GM21717 (cell line): ENCODE measurements around the gene TRPV5.

ENCODE experiments used
- ATAC-seq: cut with Tn5 transposase; IDR thresholded peaks from one replicate; pipeline ENCODE4 v1.9.1; 2021; ENCODE audit warnings: mild to moderate bottlenecking, moderate library complexity; ENCODE audit not compliant: unreplicated experiment

Gene TRPV5

DNA sequence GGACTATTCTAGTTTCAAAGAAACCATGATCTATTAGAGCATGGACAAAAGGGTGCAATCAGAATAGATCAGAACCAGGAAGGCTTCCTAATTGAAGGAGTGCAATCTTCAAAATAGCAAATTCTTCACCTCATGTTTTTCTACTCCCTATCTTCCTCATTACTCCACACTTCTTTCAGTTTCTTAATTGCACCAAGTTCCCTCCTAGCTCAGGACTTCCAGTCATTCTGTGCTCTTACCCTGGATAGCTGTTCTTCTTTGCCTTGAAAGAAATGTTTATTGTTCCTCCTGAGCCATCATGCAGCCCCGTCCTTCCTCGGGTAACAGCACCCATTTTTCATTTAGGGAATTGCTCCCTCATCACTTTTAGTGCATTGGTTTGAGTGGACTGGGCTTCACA lies 23.1 kb downstream of the TRPV5 start:
- no peak for ATAC-seq

DNA sequence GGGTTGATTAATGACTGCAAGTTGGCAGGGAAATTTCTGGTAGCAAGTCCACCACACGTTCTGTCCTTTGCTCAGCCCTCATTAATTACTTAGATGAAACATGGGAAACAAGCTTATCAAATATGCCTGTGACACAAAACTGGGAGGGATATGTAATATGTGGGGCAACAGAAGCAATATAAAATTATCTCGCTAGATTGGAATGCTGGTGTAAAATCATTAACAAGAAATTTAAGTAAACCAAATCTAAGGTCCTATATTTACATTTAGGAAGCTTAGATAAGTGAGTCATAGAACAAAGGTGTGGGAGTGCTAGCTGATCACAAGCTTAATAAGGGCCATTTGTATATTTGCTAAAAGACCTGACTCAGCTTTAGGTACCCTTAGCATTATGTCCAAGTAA lies 23.5 kb downstream of the TRPV5 start:
- no peak for ATAC-seq

DNA sequence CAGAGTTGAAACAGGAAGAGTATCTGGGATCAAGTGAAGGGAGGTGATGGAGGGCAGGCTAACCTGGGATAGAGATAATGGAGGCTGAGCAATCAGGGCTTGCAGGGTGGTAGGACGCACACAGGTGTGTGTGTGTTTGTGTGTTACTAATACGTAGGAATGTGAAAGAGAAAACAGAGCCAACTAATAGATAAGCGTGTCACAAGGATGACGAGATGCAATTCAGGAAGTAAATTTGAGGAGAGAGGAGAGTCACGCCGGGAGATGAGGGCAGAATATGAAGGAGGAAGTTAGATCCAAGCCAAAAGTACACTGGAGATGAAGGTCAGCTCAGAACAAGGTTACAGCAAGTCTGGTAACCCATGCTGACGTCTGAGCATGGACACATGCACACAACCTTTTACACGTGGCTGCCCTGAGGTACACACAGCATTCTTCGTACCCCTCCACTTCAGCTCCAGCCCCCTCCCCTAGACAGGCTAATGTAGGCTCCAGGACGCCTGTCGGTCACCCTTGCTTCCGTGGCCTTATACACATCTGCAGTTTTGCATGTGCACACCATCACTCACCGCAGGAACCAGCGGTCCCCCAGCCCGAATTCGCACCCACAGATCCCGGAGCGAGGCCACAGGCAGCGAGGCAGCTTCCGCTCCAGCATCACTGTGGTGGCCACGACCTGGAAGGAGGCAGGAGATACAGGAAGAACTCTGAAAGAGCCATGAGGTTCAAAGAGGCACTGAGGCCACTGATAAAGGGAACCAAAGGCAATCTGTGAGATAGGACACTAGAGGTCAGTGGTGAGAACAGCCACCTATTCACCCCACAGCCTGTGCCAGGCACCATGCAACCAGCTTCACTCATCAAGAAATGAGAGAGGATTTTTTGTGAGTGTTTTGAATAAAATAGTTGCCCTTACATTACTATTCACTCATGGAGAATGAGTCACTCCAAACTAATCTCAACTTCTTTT lies 24.3 kb downstream of the TRPV5 start:
- no peak for ATAC-seq

DNA sequence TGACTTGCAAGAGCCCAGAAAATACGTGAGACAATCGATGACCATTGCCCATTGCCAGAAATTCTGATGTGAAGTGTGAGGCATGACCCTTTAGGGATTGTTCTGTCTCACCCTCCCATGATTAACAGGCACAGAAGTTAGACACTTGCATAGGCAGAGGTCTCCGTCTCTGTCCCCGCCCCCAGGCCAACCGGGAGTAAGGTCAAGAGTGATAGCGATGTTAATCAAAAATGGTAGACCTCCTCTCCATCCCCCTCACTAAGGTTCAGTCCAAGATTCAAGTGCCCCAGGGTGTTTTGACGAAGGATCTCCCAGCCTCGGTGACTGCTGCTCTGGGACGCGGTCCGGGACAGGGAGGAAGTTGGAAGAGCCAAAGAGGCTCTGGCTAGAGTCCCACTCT lies 25.3 kb downstream of the TRPV5 start:
- no peak for ATAC-seq

DNA sequence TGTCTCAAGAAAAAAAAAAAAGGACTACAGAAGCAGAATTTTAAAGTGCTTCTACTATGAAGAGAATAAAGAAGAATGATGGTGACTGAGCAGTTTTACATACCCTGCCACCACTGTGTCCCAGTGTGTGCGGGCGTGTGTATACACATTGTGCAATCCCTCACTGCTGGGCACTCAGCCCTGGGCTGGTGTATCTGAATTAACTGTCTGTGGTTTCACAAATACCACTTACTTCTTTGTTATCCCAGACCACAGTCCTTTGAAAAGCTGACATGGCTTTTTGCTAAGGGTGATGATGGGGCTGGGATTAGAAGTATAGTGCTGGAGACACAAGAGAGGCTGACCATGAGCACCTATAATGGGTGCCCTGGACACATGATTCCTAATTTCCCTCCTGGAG lies 26.9 kb downstream of the TRPV5 start:
- no peak for ATAC-seq

DNA sequence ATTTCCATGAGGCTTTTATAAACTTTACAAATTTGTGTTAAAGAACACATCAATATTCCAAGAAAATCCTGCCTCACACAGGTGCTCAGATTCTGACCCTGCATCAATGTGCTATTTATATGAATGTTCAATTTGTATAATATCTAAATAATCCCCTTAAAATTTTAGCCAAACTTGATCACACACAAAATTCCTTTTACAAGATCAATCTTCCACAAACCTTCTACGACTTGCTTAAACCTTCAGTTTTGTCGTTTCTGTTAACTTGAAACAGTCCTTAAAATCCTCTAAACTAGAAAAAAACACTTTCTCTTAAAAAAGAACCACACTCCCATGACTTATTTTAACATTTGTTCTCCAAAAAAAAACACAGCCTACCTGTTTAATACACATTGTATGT lies 27.8 kb downstream of the TRPV5 start:
- ATAC-seq = no peak

DNA sequence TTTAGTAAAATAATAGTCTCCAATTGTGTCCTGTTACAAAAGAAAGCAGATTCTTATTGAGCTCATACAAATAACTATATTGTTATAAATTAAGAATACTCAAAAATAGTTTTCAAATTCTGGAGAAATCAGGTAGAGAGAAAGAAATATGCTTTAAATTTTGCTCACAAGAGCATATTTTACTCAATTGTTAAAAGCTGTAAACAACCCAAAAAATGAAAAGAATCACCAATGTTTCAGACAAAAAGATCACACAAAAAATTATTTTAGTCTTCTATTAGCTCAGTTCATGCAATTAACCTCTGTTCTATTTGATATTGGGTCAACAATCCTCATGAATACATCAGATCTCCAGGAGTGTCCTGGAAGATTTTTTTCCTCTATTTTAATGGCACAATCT lies 29.4 kb downstream of the TRPV5 start:
- no peak for ATAC-seq

DNA sequence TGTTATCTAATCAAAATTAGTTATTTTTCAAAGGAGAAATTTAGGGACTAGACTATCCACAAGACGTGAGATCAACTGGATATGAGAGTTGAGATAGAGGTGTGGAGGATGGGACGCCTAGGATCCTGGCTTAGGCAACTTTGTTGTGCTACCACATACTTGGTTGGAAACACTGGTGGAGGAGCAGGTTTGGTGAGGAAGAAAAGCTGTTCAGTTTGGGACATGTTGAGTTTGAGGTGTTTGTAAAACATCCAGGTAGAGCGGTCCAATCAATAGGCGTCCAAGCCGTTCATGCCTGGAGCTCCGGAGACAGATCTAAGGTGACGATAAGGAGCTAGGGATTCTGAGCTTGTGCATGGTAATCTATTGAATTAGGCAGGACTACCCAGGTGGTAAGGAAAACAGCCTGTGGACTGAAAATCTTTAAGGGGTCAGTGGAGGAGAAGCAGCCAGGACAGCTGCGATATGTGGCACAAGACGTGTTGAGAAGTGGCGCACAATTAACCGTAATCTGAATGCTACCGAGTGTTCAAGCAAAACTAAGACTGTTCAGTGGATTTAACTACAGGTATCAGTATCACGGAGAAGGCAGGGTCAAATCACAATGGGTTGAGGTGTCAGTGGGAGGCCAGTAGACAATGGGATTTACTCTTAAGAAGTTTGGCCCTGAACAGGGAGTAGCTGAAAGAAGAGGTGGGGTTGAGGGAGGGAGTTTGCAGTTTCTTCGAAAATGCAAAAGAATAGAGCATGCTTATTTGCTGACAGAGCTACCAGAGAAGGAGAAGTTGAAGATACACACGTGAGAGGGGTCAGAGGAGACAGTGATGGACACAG lies 31.9 kb downstream of the TRPV5 start:
- ATAC-seq = no peak

DNA sequence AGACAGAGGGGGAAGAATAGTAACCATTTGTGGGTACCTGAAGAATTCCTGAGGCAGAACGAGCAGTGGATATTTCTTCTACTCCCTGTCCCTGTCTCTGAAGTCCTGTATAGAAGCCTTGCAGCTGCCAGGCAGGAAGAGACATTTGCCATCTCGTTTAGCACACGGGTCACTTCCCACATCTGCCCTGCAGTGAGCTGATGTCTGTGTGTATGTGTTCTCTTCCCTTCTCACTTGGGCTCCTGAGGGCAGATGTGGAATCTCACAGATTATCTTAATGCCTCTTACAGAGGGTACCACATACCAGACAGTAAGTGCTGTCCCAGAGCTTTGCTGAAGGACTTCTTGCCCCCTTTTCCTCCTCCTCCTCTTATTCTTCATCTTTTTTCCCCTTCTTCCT lies 33.9 kb downstream of the TRPV5 start:
- ATAC-seq = no peak

DNA sequence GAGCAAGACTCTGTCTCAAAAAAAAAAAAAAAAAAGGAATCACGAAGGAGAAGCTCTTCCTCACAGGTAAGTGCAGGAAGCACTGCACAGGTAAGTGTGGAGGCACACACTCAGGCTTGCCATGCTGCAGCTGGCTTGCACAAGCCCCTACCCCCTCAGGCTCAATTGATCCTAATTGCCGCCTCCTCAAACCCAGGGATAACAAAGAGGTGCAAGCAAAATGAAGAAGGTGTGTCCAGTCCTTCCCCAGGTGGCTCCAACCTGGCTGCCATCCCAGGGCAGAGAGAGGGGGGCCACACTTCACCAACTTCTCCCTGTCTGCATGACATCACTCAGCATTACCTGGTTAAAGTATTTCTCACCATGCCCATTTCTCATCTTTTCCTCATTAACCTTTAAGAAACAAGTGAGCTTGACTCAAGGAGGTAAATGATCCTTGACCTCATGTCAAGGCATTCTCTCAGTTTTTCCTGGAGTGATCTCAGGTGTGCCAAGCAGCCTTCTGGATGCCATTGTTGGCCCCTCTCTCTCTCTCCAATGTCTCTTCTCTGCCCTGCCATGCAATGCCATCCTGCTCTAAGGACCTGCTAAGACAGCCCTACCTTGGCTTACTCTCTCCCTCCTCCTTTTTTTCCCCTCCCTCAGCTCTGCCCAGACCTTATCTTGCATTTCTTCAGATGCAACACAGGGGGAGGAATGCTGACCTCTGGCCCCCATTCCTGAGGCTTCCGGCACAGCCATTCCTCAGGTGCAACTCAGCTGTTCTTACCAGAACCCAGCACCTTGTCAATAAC lies 35.0 kb downstream of the TRPV5 start:
- ATAC-seq = no peak

DNA sequence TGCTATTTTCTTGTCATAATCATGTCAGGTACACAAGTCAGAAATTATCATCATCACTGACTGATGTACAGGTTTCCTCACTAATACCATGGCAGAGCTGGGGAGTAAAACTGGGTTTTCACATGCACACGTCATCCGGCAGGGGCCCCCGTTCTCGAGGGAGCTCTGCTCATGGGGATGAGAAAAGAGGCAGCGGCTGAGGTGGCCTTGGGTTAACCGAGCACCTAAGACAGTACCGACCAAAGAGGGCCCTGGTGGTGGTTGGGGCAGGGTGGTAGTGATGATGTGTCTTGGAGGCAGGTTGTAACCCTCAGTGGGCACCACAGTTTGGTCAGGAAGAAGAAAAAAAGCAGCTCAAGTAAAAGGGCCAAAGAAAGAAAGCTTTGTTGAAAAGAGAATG lies 35.9 kb downstream of the TRPV5 start:
- no peak for ATAC-seq

DNA sequence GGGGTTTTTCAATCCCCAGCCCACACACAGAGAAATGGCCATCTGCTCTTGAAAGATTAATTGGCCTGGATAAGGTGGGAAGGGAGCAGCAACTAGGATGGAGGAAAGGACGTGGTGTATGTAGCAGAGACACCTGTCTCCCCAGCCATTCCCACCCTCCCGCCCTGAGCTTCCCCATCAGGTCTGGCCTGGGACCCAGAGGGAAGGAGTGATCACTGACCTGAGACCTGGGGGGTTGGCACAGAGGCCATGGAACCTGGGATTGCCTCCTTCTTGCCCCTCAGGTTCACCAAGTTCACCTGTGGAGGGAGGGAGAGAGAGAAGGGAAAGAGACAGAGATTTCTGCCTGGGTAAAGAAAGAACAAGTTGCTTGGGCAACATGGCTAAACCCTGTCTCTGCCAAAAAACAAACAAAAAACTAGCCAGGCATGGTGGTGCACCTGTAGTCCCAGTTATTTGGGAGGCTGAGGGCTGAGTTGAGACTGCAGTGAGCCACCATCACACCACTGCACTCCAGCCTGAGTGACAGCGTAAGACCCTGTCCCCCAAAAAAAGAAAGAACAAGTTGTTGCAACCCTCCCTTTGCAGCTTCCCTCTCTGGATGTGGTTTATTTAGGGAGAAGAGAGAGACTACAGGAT lies 36.7 kb downstream of the TRPV5 start:
- no peak for ATAC-seq

DNA sequence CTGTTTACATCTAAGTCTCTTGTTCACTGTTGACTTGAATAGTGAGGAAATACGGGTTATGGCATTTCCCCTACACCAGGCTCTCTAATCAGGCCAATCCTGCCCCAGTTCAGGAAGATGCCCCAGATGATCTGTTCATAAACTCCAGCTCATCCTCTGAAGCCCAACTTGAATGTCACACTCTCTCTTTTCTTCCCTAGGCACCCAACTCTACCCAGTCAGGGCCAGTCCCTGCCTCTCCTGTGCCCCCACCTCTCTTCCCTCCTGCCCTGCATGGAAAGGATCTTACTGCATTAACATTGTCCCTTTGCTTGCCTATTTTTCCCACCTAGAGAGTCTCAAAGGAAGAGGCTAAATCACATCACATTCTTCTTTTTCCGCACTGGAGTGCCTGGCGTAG lies 37.4 kb downstream of the TRPV5 start:
- ATAC-seq = no peak

DNA sequence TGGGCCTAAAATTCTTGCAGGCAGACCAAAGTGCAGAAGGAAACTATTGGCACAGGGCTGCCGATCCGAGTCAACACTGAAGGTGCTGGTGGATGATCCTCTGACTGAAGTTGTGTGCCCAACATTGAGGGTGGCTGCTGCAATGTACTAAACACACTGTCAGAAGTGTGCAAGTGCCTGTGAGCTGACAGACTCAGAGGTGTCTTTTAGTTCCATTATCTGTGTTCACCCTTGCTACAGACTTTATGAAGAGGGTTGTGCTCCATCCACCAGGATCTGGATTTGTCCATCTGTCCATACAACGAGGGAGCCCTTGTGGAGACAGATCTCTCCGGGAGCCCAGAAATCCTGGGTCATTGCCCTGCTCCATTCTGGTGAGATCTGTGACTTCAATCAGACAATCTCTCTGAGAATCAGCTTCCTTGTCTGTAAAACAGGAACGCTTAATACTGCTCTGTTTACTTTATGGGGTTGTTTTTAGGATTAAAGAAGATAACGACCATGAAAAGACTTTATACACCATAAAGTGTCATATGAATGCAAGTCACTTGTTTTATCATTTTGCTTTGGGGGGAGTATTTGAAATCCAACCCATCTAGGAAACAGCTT lies 38.5 kb downstream of the TRPV5 start:
- ATAC-seq = no peak

DNA sequence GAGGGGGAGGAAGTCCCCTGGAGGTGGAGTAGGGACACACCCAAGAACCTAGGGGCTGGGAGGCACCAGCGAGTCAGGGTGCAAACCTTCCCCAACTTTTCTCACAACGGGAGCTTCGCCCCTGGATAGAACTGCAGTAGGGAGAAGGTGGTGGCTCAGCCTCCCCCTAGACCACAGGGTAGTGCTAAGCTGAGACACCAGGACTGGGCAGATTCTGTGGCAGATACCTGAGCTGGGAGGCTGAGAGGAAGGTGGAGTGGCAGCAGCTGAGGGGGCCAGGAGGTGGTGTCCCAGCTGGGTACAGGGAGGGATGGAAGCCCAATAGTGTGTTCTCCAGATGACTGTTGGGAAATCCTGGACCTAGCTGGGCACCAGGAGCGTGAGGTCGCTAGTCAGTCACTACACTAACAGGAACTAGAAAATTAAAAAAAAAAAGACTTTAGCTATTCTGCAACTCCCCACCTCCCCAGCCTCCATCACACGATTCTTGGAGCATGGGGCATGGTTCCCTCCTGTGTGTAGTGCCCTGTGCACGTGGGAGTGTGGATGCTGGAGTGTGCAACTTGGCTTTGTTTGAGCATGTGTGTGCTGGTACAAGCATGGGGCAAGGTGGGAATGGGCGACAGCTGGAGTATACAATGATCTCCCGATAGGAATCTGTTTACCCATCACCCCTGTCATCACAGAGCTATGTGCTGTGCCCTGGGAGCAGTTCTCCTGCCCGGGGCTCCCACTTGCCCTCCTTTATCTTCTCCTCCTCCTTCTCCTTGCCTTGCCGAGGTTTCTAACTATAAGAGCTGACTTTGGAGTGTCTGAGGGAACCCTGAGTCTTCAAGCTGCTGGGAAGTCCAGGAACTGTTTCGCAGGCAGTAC lies 39.2 kb downstream of the TRPV5 start:
- ATAC-seq = no peak

DNA sequence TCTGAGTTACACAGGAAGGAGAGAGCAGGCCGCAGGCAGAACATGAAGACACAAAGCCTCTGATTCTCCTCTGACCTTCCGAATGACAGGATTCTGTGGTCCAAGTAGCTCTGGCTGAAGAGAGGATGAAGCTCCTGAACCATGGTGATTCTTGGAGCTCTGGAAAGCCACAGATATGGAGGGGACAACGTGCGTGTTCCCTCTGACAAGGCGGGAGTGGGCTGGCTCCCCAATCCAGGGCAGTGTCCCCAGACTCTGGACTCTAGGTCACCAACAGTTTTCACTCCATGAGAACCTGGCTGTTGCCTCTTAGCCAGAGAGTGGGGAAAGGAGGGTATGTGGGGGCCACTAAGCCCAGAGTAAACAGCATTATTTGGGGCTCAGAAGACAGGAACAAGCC lies 40.6 kb downstream of the TRPV5 start:
- no peak for ATAC-seq

DNA sequence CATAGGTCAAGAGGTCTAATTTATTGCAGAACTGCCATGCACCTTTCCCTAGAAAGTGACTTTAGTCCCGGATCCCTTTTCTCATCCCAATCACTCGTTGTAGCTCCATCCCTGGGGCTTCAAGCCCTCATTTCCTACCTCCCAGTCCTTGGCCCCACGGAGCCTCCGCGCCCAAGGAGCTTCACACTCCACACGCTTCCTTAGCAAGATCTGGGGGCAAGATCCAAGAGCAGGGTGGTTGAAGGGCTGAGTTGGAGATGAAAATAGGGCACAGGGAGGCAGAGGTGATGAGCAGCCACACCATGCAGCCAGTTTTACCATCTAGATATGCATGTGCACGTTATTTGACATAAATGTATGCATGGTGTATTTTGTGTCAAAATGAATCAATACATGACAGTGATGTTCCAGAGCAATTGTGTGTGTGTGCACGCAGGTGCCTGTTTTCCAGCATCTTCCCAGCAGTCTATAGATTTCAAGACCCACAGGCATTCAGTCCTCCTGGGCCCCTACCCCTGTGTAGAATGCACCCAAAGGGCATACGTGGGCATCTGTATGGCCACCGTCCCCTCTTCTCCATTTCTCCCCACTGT lies 42.0 kb downstream of the TRPV5 start:
- ATAC-seq = no peak

DNA sequence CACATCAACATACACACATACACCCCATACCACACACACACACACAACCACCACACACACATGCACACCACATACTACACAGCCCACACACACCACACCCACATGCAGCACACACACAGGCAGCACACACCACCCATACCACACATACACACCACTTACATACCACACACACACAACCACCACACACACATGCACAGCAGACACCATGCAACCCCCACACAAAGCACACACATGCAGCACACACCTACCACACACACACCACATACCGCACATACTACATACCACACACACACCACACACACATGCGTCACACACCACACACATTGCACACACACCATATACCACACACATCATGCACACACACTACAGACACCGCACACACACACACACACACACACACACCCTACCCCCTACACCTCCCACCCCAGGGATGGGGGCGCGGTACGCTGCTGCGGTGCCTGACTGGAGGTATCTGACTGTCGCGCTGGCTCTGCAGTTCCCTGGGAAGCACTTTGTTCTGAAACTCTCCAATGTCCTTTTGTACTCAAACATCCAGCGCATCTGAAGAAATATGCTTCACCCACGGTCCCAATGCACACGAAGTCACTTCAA lies 42.6 kb downstream of the TRPV5 start:
- no peak for ATAC-seq

DNA sequence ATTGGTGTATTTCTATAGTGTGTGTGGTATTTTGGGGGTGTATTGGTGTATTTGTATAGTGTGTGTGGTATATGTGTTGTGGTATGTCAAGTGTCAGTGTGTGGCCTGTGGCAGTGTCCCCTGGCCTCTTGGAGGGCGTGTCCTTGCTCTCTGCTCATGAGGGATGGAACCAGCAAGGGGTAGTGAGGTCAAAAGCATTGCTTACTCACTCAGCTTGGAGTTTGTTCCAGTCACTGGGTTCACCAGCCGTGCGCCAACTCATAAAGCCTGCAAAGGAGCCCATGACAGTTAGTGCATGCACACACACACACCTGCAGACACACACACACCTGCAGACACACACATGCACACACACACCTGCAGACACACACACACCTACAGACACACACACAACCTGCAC lies 43.7 kb downstream of the TRPV5 start:
- no peak for ATAC-seq
